Kidney epithelial cell (primary cell): ENCODE data around the gene KCNS3. TPM values are rescaled to one million over a fixed set of nuclear protein-coding genes. Genes with fewer than 3 reads are reported as not detected.

ENCODE experiments used
- DNase-seq: peaks from one replicate; pipeline ENCODE4 v3.0.0-alpha.2; 2010; ENCODE audit warnings: low read depth
- H3K27me3 ChIP-seq: 2 replicates; pipeline ENCODE4 v1.6.0; 2011; ENCODE audit warnings: low read length; ENCODE audit not compliant: control insufficient read depth, insufficient read depth
- H3K36me3 ChIP-seq: 2 replicates; pipeline ENCODE4 v1.5.1; 2011; ENCODE audit warnings: low read length; ENCODE audit not compliant: control insufficient read depth, insufficient read depth
- H3K4me3 ChIP-seq: 2 replicates; pipeline ENCODE4 v1.5.1; 2011; ENCODE audit warnings: low read depth, mild to moderate bottlenecking, control low read depth, low read length
- CTCF ChIP-seq: IDR thresholded peaks from 2 replicates; pipeline ENCODE4 v1.5.1; 2011; ENCODE audit warnings: mild to moderate bottlenecking, moderate library complexity, low read length, control low read depth, inconsistent platforms; ENCODE audit not compliant: insufficient read depth, poor library complexity, severe bottlenecking
- total RNA-seq: library from RNA; depleted of rRNA; stranded (reverse); fragments of >200 nt; gene quantifications from 2 replicates; pipeline ENCODE4 v1.2.3, GENCODE V29; 2015

The KCNS3 gene
- total RNA-seq, 1 donor from 2014 or later, result 8.9 TPM

DNA sequence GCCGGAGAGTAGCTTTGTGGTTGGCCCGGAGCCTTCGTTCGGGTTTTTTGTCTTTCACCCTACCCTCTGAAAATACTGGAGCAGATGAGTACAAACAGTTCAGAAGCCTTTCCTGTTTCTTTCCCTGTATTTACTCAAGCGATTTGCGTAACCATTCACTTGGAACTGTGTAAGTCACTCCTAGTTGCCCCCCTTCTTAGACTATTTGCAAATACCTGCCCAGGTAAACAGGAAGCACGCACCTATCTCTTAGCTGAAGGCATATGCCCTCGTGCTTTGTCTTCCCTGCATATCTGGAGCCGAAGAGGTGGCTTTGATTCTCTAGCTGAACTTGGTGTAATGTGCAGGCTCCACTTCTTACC lies 1.4 kb downstream of the KCNS3 start:
- Histone ChIP-seq H3K36me3 (no peaks in the 10 kb centered on the region), H3K27me3 (peaks cover 16% of the 10 kb centered on the region), H3K4me3 (peak overlapping the region; percentile 80)
- DNase-seq, result no peak
- no peak for TF ChIP-seq CTCF

DNA sequence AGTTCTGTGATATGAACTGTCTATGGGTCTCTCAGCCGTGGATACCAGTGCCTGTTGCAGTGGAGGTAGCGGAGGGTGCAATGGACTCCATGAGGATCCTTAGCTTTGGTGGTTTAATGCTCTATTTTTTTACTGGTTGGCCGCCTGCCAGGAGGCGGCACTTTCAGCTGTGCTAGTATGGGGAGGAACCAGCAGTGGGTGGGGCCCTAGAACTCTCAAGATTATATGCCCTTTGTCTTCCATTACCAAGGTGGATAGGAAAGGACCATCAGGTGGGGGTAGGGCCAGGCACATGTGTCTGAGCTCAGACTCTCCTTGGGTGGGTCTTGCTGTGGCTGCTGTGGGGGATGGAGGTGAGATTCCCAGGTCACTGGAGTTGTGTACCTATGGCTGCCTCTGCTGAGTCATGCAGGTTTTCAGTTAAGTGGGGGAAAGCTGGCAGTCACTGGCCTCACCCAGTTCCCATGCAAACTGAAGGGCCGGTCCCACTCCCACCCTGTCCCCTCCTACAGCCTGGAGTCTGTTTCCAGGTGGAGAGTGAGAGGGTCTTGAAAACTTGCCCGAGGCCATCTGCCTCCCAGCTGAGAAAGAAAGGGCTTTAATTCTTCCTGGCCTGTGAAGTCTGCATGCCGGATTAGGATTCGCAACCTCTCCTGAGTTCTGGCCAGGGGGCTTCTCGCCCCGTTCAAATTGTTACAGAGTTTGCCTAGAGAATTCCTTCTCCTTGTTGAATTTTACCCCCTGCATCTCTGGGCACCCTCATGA lies 14.5 kb downstream of the KCNS3 start:
- DNase-seq, result no peak
- Histone ChIP-seq H3K27me3 (no peaks in the 10 kb centered on the region), H3K4me3 (no peak overlapping the region), H3K36me3 (no peaks in the 10 kb centered on the region)
- no peak for TF ChIP-seq CTCF

- no peak for TF ChIP-seq CTCF
- Histone ChIP-seq H3K36me3 (no peaks in the 10 kb centered on the region), H3K4me3 (no peak overlapping the region), H3K27me3 (no peaks in the 10 kb centered on the region)
- DNase-seq, result no peak
Measured at GRCh38 chr2:17894005-17894404, 15.5 kb downstream of the KCNS3 start.

GRCh38 chr2:17894556-17894955 lies 16.1 kb downstream of the KCNS3 start:
- no peak overlapping the region for H3K4me3 ChIP-seq
- TF ChIP-seq CTCF, result no peak
- no peaks in the 10 kb centered on the region for H3K36me3 ChIP-seq
- no peaks in the 10 kb centered on the region for H3K27me3 ChIP-seq
- DNase-seq, result no peak

DNA sequence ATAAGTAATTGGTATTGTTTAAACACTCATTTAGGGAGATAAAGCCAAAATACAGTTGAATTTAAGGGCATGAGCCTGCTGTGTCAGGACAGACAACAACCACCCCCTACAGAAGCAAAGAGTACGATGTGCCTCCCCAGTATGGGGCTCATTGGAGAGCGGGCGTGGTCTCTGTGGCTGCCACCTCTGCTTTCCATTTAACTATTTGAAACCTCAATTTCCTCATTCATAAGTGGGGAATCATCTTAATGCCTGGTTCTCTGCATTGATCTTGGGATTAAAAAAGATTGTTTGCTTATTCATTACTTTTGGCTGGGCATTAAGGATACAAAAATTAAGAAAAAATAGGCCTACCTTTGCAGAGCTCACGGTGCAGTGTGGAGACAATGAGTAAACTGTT lies 21.4 kb downstream of the KCNS3 start:
- no peak overlapping the region for H3K4me3 ChIP-seq
- DNase-seq, result no peak
- TF ChIP-seq CTCF, result no peak

DNA sequence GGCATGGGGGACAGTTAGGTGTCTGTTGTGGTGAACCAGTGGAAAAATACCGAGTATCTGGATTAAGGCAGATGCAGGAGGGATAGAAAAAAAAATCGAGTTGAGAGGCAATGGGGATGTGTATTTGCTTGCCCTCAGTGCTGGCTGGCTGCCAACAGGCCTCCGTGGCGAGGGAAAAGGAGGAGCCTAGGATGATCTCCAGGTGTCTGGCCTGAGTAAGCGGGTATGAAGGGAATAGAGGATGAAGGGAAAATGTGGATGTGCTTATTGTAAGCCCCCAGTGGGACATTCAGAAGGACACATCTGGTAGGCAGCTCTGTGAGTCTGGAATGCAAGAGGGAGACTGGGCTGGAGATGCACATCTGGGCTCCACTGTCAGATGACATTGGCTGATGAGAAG lies 22.8 kb downstream of the KCNS3 start:
- TF ChIP-seq CTCF, result no peak
- H3K27me3 ChIP-seq, result no peaks in the 10 kb centered on the region
- H3K4me3 ChIP-seq, result no peak overlapping the region
- DNase-seq, result no peak
- no peaks in the 10 kb centered on the region for H3K36me3 ChIP-seq

More for the DNA sequence above, 21.4 kb downstream of the KCNS3 start:
- no peaks in the 10 kb centered on the region for H3K36me3 ChIP-seq
- no peaks in the 10 kb centered on the region for H3K27me3 ChIP-seq
